Kidney tubule cell (primary cell): ENCODE measurements around the gene PLA1A.
"Not testable (repeated sequence)": the region's sequence is repeated elsewhere in the genome, so short reads cannot be mapped to it uniquely, and the experiment has no call there.

Source experiments
- DNase-seq: peaks from one replicate; pipeline ENCODE4 v3.0.0-alpha.2; 2018; ENCODE audit warnings: low spot score

Gene PLA1A, protein sequence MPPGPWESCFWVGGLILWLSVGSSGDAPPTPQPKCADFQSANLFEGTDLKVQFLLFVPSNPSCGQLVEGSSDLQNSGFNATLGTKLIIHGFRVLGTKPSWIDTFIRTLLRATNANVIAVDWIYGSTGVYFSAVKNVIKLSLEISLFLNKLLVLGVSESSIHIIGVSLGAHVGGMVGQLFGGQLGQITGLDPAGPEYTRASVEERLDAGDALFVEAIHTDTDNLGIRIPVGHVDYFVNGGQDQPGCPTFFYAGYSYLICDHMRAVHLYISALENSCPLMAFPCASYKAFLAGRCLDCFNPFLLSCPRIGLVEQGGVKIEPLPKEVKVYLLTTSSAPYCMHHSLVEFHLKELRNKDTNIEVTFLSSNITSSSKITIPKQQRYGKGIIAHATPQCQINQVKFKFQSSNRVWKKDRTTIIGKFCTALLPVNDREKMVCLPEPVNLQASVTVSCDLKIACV

DNA sequence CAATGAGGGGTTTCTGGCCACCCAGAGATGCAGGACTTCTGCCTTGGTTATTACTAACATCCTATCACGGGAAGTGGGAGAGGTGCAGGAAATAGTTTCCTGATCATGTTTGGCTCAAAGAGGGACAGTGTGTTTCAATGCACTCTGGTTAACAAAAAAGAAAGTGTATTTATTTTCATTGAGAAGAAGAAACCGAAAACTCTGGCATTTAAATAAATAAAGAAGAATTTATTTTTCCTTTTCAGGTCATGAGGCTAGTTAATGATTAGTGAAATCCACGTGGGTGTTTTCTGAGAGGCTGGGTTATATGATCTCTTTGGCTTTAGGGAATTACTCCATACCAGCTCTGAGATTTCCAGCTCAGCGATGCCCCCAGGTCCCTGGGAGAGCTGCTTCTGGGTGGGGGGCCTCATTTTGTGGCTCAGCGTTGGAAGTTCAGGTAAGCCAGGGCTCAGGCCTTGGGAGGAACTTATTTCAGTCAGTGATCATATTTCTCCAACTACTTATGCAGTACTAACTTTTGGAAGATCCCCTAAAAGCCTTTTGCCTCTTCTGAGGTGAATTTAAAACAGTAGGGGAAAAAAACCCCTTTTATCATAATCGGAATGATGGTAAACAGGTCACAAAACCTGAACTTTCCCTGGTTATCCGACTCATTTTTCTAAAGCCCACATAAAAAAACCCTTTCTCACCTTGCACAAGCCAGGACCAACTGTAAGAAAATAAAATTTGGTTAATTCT, at the start of gene PLA1A:
TSS of gene PLA1A (plus strand) at position 338 of the 741 bp plus-strand sequence. CDS start at position 367, 29 bp downstream.
- DNase-seq = peak; percentile 54

DNA sequence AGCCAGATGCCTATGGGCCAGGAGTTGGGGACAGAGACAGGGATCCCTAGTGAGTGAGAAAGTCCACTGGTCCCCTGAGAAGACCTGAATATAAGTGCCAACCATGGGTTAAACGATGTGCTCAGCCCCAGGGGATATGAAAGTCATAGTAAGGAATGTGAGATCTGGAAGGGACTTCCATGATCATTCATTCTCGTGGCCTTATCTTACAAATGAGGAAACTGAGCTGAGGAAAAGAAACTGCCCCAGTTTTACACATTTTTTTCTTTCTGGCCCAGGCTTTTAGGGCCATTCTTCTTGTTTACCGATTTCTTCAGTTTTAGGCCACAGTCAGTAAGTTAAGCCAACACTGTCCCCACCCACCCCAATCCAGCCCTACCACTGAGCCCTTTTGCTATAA, 49.3 kb upstream of the PLA1A start:
- no peak for DNase-seq

DNA sequence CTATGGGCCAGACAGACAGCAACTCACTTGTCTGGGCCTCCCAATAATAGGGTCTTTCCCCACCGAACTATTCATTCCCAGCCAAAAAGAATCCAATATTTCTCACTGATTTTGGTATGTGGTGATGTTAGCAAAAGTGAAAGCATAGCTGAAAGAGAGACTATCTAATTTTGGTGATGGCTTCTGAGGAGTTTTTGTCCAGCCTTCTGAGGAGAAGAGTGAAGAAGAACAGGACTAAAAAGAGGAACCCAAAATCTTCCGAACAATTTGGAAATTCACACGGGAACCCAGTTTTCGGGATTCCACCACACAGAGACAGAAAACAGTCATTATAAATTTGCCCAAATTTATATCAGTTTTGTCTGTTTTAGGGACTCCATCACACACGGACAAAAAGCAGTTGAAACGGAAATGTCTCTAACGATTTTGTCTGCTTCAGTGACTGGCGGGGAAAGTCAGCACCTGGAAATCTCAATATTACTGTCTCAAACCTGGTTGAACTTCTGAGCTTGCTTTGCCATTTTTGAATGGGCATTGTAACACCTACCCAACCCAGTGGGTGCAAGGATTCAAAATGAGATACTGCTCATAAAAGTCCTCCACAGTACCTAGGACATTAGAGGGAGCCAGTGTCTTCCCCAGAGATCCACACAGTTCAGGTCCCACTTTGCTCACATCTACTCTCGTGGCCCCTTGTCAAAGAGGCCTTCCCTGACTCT, 47.3 kb upstream of the PLA1A start:
- no peak for DNase-seq

DNA sequence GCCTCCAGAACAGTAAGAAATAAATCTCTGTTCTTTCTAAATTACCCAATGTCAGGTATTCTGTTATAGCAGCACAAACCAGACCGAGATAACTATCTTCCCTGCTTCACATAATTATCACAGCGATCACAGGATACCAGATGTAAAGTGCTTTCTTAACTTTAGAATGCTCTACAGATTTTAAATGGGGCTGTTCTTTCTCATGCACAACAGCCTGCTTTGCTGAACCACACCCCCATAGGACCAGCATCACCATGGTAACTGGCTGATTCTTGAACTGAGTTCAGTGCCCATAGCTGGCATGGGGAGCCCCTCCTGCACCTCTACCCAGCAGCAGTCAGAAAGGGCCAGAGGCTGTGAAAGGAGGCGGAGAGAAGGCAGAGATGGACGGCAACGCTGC, 46.1 kb upstream of the PLA1A start:
- DNase-seq = no peak

DNA sequence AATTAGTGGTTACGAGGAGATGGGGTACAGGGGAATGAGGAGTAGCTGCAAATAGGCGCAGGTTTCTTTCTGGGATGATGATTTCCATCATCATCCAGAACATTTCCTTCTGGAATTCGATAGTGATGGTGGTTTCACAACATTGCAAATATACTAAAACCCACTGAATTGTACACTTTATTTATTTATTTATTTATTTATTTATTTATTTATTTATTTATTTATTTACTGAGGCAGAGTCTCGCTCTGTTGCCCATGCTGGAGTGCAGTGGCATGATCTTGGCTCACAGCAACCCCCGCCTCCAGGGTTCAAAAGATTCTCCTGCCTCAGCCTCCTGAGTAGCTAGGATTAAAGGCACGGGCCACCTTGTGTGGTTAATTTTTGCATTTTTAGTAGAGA, 44.8 kb upstream of the PLA1A start:
- not testable (repeated sequence) for DNase-seq

DNA sequence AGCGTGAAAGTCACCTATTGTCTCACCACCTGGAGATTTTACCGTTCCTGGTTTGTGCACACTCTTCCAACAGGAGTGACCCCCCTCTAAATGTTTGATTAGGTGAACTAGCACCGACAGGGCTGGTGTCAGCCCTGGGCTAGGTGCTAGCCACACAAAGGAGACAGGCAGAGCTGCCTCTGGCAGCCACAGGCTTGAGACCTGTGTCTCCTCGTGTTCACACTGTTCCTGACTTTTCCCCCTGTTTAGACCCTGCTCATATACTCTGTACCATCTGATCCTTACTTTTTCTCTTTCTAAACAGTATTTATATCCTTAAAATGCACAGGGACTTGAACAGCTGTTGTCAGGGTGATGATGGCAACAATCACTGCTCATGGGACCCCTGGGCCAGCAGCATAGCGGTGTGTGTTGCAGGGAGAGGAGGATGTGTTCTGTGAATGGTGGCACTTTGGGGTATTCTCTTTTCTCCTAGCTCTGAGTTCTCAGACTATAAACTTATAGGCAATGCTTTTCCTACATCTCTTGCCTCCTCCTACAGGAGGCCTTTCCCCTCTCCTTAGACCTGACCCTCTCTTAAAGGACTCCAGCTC, 43.8 kb upstream of the PLA1A start:
- DNase-seq = no peak

DNA sequence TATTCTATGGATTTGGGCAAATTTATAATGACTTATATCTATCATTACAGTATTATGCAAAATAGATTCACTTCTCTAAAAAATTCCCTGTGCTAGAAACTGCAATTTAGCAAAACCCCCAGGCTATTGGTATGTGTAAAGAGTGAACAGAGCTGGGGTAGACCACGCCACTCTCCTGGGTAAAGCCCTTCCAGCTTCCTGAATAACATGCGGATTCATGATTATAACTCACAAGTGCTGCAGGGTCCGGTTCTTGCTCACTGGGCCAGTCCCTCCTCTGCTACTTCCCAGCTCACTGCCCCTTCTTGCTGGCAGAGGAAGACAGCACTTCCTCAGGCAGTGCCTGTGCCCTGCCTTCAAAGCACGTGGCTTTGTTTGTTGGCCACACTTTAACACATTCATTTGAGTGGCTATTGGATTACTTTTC, 42.4 kb upstream of the PLA1A start:
- DNase-seq = no peak

DNA sequence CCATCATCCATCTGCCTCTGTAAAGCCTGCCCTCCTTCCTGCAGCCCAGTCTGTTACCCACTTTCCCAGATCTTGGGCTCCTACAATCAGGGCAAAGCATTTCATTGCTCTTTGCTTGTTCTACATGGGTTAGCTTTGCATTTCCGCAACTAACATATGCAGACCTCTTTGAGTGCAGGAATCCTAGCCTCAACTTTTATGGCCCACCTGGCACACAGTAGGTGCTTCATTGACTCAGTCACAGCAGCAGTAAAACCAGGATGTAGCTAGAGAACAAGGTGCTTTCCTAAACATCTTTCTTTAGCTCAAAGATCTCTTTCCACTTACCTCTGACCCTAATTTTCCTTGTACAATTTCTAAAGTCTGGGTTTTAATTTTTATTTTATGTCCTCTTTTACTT, 41.8 kb upstream of the PLA1A start:
- no peak for DNase-seq

DNA sequence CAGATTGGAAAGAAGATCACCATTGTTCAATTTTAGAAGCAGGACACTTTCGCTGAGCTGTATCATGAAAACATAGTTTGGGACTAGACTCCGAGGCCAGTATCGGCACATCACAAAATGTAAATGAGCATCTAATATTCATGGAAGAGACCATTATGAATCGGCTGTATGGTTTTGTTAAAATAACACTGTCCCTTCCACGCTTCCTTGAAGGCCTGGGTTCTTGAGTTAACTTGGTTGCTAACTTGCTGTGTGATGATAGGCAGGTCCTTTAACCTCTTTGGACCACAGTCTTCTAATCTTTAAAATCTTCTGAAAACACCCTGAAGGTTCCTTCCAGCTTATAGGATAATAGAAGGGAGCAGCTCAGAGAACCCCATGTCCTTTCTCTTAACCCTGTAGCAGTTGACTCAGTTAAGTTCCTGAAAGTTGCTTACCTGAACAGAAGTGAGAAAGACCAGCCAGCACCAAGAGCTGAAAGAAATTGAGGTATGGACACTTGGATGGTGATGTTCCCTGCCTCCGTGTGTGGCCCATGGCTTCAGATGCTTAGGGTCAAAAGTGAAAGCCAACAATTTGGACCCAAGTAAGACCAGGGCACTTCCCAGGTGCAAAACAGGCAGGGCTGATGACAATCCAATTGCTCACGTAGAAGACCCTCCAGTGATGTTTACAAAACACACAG, 40.4 kb upstream of the PLA1A start:
- DNase-seq = no peak

DNA sequence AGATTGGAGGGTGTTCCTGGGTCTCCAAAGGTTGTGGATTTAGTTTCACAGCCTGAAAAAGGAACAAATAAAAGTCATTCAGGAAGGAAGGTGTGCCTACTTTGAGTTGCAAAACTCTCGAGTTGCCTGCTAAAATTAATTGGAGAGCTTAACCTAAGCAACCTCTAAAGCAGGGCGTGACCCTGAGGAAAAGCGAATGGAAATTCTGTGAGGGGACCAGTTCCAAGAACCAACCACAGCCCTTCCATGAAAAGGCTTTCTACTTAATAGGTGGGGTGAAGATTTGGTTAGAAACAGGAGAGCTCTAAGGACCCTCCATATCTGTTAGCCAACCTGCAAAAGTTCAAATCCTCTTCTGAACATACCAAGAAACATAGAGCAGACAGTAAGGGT, 39.8 kb upstream of the PLA1A start:
- DNase-seq = no peak

DNA sequence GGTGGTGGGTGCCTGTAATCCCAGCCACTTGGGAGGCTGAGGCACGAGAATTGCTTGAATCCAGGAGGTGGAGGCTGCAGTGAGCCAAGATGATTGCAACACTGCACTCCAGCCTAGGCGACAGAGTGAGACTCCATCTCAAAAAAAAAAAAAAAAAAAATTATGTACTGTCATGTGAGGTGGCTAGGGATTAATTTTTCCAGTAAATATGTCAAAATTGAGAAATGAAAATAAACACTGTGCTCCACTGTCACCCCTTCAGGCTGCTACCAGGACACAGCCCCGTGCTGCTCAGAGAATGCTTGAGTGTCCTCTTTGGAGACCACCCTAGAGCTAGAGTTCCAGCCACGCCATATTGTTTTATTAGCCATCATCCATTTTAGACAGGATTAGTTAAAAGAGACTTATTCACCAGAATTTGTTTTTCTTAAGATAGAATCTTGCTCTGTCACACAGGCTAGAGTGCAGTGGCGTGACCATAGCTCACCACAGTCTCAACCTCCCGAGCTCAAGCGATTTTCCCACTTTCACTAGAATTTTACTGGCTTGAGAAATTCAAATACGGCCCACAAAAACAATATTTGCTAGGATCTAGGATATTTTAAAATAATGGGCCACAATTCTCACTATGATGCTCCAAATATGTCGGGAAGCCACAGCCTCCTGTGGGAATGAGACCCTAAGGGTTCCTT, 38.9 kb upstream of the PLA1A start:
- DNase-seq = no peak

DNA sequence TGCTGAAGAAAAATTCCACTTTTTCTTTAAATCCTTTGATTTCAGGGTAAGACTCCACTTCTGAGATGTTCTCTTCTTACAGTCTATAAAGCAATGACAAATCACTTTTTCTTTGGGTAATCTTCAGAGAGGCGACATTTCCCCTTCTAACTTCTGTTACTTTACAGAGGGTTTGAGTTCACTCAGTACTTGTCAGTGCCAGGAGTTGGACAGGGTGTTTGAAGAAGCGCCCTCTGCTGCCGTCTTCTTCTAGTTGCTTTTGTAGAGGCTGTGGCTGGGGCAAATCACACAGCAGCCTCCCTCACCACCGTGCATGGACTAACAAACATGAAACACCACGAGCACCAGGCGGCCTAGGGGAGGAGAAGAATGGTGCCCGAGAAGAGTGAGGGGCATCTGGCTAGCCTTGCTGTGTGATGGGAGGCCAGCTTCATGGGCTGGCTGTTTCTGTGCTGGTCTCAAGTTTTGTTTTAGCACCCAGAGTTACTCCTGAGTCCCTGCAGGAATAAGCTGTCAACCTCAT, 38.2 kb upstream of the PLA1A start, which contains the start of gene CD80:
TSS of gene CD80 (minus strand) at position 174 of the 523 bp plus-strand sequence. CDS start 1,886 bp downstream, outside the sequence.
- DNase-seq = peak; percentile 55

DNA sequence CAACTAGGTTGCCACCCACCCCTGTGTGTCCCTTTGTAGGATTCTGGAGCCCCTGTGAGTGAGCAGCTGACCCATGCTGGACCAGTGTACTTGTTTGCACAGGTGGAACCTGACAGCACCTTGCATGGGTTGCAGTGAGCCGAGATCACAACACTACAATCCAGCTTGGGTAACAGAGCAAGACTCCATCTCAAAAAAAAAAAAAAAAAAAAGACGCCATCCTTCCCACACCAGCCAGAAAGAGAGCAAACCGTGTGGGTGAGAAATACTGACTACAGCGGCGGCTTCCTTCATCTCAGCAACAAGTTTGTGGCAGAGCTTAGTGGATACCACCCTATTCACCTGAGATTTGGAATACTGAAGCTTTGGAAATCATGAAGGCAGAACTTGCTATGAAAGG, 37.5 kb upstream of the PLA1A start:
- no peak for DNase-seq

DNA sequence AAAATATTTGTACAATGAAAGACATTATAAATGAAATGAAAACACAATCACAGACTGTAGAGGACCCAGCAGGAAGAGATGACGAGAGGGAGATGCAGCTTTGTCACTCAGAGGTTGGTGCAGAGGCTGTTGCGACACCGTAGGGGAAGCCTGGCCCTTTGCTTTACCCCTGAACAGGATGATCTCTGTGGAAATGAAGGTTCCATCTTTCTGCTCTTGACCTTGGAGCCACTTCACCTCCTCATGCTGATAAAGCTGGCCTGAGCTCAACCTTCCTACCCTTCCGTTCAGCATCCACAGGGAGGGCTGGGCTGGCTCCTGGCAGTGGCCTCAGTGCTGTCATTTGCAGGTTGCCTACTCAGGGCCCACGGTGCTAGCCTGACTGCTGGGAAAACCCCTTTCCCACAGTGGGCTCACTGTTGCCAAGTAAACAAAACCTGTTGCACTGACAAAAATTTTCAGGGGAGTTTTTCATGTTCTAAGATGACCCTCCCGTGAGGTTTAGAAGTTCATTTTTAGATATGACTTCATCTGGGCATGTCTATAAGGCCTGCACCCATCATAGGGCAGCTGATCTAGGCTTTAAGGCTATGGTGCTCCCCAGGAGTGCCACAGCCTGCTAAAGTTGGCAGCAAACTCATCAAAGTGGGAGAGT, 35.3 kb upstream of the PLA1A start:
- peak; percentile 30 for DNase-seq

DNA sequence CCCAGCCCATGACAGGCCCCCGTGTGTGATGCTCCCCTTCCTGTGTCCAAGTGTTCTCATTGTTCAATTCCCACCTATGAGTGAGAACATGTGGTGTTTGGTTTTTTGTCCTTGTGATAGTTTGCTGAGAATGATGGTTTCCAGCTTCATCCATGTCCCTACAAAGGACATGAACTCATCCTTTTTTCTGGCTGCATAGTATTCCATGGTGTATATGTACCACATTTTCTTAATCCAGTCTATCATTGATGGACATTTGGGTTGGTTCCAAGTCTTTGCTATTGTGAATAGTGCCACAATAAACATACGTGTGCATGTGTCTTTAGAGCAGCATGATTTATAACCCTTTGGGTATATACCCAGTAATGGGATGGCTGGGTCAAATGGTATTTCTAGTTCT, 34.4 kb upstream of the PLA1A start:
- DNase-seq = not testable (repeated sequence)

DNA sequence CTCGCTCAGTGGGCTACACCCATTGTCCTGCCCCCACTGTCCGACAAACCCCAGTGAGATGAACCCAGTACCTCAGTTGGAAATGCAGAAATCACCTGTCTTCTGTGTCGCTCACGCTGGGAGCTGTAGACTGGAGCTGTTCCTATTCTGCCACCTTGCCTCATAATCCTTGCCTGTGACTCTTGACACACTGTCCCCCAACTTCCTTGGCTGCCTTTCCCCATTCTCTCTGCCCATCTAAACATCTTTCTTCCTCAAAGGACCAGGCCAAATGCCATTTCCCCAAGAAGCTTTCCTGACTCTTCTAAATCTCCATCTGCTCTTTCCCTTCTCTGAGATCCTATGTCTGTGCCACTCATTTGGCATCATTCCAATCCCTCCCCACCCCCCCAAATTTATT, 28.5 kb upstream of the PLA1A start:
- DNase-seq = no peak

DNA sequence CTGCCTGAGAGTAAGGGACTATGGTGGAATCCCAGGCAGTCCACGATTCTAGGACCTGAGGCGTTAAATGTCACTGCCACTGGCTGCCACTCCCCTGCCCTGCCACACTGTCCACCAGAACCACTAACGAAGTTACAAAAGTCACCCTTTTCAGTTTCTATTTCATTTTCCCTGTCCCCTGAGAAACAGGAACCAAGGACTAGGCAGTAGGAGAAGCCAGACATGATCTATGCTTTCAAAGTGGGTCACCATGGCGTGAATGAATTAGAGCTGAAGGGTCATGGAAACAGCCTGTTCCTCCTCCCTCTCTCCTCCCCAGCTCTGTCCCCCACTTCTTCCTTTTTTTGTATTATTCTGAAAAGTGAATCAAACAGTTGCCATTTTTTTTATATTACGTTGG, 27.5 kb upstream of the PLA1A start:
- no peak for DNase-seq

DNA sequence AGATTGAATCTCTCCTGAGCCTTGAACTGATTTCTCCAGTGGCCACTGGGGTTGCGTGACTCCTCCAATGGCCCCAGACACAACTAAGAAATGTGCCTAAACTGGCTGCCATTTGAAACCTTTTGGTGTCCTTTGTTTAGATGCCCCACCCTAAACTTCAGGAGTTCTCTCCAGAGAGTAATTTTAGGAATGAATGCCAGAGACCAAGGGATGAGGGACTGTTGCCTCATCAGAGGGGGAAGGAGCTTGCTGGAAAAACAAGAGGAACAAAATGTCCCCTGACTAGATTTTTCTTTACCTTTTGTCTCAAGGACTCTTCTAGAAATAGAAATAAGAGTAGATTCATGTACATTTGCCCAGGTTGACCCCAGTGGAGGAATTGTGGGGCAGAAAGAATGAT, 26.5 kb upstream of the PLA1A start:
- no peak for DNase-seq

DNA sequence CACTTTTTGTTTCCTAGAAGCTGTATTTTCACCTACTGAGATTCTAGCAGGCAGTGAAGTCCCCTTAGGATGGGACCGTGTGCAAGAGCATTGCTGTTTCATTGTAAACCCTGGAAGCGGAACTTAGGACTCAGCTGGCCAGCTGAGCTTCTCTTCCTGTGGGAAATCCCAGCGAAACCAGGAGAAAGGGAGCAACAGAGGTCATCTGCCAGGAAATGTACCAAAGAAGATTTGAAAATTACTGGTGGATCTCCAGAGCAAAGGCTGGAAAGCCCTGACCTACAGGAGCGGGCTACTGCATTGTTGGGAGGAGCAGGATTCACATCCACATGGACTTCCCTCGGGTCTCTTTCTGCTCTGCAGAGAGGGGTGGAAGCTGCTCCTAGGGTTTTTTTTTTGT, 26.0 kb upstream of the PLA1A start:
- no peak for DNase-seq

DNA sequence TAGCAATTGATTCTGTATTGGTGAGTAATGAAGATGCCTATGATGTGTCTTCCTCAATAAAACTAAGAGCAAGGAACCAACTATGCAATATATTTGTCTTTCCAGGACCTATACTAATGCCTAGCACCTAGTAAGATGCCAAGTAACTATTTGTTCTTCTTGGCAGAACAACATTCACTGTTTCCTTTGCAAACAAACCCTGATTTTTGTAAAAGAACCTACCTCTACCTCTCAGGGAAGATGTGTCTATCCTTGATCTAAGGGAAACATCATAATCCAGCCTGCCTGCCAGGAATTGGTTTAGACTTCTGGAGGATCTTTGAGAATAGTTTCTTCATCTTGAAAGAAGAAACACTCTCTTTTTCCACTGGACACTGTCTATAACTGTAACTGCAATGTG, 22.2 kb upstream of the PLA1A start:
- DNase-seq = no peak
